PFSK-1 (cell line): ENCODE results near the gene BORCS8.

Experiments
- POLR2AphosphoS5 ChIP-seq: IDR thresholded peaks from 2 replicates; pipeline ENCODE4 v1.6.1; 2012; ENCODE audit warnings: low read depth, mild to moderate bottlenecking, control low read depth, low read length, moderate library complexity
- REST ChIP-seq, 2 experiments: IDR thresholded peaks; 2 replicates each; pipeline versions ENCODE4 v1.6.1 to v1.8.0; 2011 to 2012; ENCODE audit warnings: low read depth in 2 of 2, low read length in 2 of 2, control low read depth in 1 of 2, inconsistent platforms in 1 of 2, mild to moderate bottlenecking in 1 of 2, moderate library complexity in 1 of 2; ENCODE audit not compliant: insufficient read depth in 1 of 2
- TAF1 ChIP-seq: IDR thresholded peaks from 2 replicates; pipeline ENCODE4 v1.6.1; 2012; ENCODE audit warnings: low read length, control low read depth, borderline replicate concordance; ENCODE audit not compliant: insufficient read depth

GRCh38 chr19:19149435-19149834, 42.5 kb downstream of the BORCS8 start:
- TF ChIP-seq POLR2AphosphoS5 (no peak), TAF1 (no peak), REST (IDR thresholded peaks at IDR 0.05; ENCODE audit: insufficient read depth in 1 of 2, low read depth in 2 of 2, low read length in 2 of 2) (no peak)
